SK-N-SH treated with all-trans-retinoic acid at 6 μM for 48 hours (cell line): ENCODE data around the gene CRABP2.
A peak's percentile ranks its signal among the peaks of the same experiment; 100 is the strongest.

Source experiments
- ATAC-seq: fragments of 200-7000 bp; cut with Tn5 transposase; 3 replicates; pipeline ENCODE4 v1.9.1; 2020; ENCODE audit warnings: mild to moderate bottlenecking, moderate library complexity
- ARNTL ChIP-seq: fragments of 450-650 bp; formaldehyde crosslinking; IDR thresholded peaks from 2 replicates; pipeline ENCODE4 v1.5.0; 2020; ENCODE audit warnings: low read depth, mild to moderate bottlenecking, moderate library complexity, borderline replicate concordance
- BACH2 ChIP-seq: fragments of 250-450 bp; sonication (Bioruptor Pico); IDR thresholded peaks from 2 replicates; pipeline ENCODE4 v1.9.0; 2021; ENCODE audit warnings: mild to moderate bottlenecking, borderline replicate concordance
- CSDC2 ChIP-seq: fragments of 250-450 bp; sonication (Bioruptor Pico); IDR thresholded peaks from 2 replicates; pipeline ENCODE4 v1.5.0; 2020; ENCODE audit warnings: mild to moderate bottlenecking, moderate library complexity
- ESRRG ChIP-seq: fragments of 250-450 bp; sonication (Bioruptor Pico); IDR thresholded peaks from 2 replicates; pipeline ENCODE4 v1.6.1; 2021; ENCODE audit warnings: mild to moderate bottlenecking
- GLIS3 ChIP-seq: fragments of 250-450 bp; sonication (Bioruptor Pico); IDR thresholded peaks from 2 replicates; pipeline ENCODE4 v1.5.0; 2020; ENCODE audit warnings: mild to moderate bottlenecking, moderate library complexity
- ISL1 ChIP-seq: fragments of 250-450 bp; sonication (Bioruptor Pico); IDR thresholded peaks from 2 replicates; pipeline ENCODE4 v2.1.2; 2022; ENCODE audit warnings: mild to moderate bottlenecking, moderate library complexity
- OSR1 ChIP-seq: fragments of 250-450 bp; sonication (Bioruptor Pico); IDR thresholded peaks from 2 replicates; pipeline ENCODE4 v1.8.0; 2022; ENCODE audit warnings: moderate library complexity, mild to moderate bottlenecking, inconsistent platforms
- PPARA ChIP-seq: fragments of 250-450 bp; sonication (Bioruptor Pico); IDR thresholded peaks from 2 replicates; pipeline ENCODE4 v1.5.0; 2020; ENCODE audit warnings: mild to moderate bottlenecking, borderline replicate concordance
- RARB ChIP-seq: fragments of 250-450 bp; sonication (Bioruptor Pico); IDR thresholded peaks from 2 replicates; pipeline ENCODE4 v1.8.0; 2021; ENCODE audit warnings: mild to moderate bottlenecking, moderate library complexity
- SNAI2 ChIP-seq: fragments of 250-450 bp; sonication (Bioruptor Pico); IDR thresholded peaks from 2 replicates; pipeline ENCODE4 v1.5.0; 2020; ENCODE audit warnings: mild to moderate bottlenecking, moderate library complexity
- TCF4 ChIP-seq: fragments of 250-450 bp; sonication (Bioruptor Pico); IDR thresholded peaks from 2 replicates; pipeline ENCODE4 v1.8.0; 2021; ENCODE audit warnings: mild to moderate bottlenecking, moderate library complexity, borderline replicate concordance
- TOX ChIP-seq: fragments of 250-450 bp; sonication (Bioruptor Pico); IDR thresholded peaks from 2 replicates; pipeline ENCODE4 v1.8.0; 2021; ENCODE audit warnings: mild to moderate bottlenecking, moderate library complexity, borderline replicate concordance
- ZC3H10 ChIP-seq: fragments of 250-450 bp; sonication (Bioruptor Pico); IDR thresholded peaks from 2 replicates; pipeline ENCODE4 v1.5.1; 2021; ENCODE audit warnings: mild to moderate bottlenecking, moderate library complexity
- ZFP3 ChIP-seq: fragments of 250-450 bp; sonication (Bioruptor Pico); IDR thresholded peaks from 2 replicates; pipeline ENCODE4 v1.5.0; 2020; ENCODE audit warnings: mild to moderate bottlenecking, moderate library complexity
- ZNF565 ChIP-seq: fragments of 450-650 bp; formaldehyde crosslinking; conservative IDR thresholded peaks from 2 replicates; pipeline ENCODE4 v1.5.0; 2020; ENCODE audit warnings: low read depth, mild to moderate bottlenecking, moderate library complexity
- ZNF70 ChIP-seq: fragments of 450-650 bp; formaldehyde crosslinking; IDR thresholded peaks from 2 replicates; pipeline ENCODE4 v1.5.0; 2020; ENCODE audit warnings: mild to moderate bottlenecking, moderate library complexity
- ZNF8 ChIP-seq: fragments of 450-650 bp; formaldehyde crosslinking; IDR thresholded peaks from 2 replicates; pipeline ENCODE4 v1.5.0; 2020; ENCODE audit warnings: mild to moderate bottlenecking, moderate library complexity
- TF ChIP-seq, protein P1 (sequence below): fragments of 250-450 bp; sonication (Bioruptor Pico); IDR thresholded peaks from 2 replicates; pipeline ENCODE4 v1.5.1; 2021; ENCODE audit warnings: mild to moderate bottlenecking, moderate library complexity
- TF ChIP-seq, protein P2 (sequence below): fragments of 250-450 bp; sonication (Bioruptor Pico); IDR thresholded peaks from 2 replicates; pipeline ENCODE4 v1.8.0; 2021; ENCODE audit warnings: low read depth, mild to moderate bottlenecking, moderate library complexity, borderline replicate concordance
- TF ChIP-seq, protein P3 (sequence below): fragments of 250-450 bp; sonication (Bioruptor Pico); IDR thresholded peaks from 2 replicates; pipeline ENCODE4 v1.8.0; 2020; ENCODE audit warnings: mild to moderate bottlenecking, moderate library complexity, borderline replicate concordance
- TF ChIP-seq, protein P4 (sequence below): fragments of 250-450 bp; sonication (Bioruptor Pico); IDR thresholded peaks from 2 replicates; pipeline ENCODE4 v1.5.1; 2020; ENCODE audit warnings: low read depth, mild to moderate bottlenecking, moderate library complexity

CRABP2 gene

DNA sequence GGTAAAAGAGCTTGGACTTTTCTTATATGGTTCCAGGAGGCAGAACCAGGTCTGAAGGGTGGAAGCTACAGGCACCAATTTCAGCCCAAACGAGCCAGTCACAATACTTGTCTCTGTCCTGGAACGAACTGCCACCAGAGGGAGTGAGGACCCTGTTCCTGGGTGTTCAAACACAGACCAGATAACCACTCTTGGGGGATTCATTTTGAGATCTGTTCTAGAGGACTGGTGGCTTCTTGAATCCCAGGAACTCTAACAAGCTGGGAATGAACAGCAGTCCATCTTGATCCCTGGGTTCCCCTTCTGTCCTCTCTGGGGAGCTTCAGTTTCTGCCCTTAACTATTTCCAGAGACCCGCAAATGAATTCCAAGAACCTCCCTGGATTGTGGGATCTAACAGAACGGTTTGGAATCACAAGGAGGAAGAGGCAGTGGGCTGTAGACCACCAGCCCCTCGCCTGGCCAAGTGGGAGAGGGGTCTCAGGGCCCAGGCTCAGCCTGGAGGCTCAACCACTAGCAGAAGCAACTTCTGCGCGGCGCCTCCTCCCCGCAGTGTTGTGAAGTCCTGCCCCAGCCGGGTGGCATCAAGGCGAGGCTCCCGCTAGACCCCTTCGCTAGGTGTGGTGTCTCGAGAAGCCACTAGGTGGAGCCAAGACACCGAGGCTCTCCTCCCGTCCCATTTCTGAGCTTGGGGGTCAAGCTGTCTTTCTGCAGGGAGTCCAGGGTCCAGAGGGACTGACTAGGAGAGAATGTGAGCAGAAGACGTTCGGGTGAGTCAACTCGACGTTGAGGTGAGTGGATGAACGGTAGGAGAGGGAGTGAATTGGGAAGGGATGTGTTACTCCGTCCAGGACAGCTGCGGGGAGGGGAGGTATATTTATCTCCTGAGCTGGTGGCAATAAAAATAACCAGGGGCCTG lies 16.1 kb downstream of the CRABP2 start:
- TF ChIP-seq ZFP3 (CRISPR knock-in tag) = no peak
- TF ChIP-seq ZC3H10 = no peak
- TF ChIP-seq ISL1 (CRISPR knock-in tag) = no peak
- TF ChIP-seq, all 23 proteins: peak for 0
- ATAC-seq = peak; percentile 90

DNA sequence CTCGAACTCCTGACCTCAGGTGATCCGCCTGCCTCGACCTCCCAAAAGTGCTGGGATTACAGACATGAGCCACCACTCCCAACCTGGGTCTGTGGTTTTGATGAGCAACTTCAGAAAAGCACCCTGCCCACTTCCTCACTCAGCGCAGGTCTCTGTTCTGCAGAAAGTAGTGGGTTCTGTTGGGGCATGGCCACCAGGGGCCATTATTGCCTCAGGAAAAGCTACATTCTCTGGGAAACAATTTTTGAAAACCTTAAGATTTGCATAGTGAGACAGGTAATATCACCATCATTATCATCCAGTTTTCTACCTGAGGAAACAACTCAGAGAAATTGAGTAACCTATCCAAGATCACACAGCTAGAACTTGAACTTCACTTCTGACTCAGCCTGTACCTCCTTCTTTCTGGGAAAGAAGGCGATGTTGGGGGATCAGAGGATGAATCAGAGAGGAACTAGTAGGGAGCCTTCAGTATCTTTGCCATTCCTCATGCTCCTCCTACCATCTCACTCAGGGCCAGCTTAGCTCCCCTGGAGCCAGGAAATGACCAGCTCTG lies 21.1 kb downstream of the CRABP2 start:
- no peak for ATAC-seq
- TF ChIP-seq TOX (CRISPR knock-in tag) (no peak), BACH2 (CRISPR knock-in tag) (no peak), ZFP3 (CRISPR knock-in tag) (no peak), PPARA (CRISPR knock-in tag) (no peak), GLIS3 (no peak), OSR1 (CRISPR knock-in tag) (no peak), ZNF565 (CRISPR knock-in tag) (no peak), RARB (CRISPR knock-in tag) (no peak), SNAI2 (CRISPR knock-in tag) (no peak), ARNTL (CRISPR knock-in tag) (no peak), ISL1 (CRISPR knock-in tag) (no peak), ESRRG (no peak), CSDC2 (CRISPR knock-in tag) (no peak), ZNF70 (no peak), ZC3H10 (no peak), ZNF8 (CRISPR knock-in tag) (no peak)
- TF ChIP-seq, protein P1, sequence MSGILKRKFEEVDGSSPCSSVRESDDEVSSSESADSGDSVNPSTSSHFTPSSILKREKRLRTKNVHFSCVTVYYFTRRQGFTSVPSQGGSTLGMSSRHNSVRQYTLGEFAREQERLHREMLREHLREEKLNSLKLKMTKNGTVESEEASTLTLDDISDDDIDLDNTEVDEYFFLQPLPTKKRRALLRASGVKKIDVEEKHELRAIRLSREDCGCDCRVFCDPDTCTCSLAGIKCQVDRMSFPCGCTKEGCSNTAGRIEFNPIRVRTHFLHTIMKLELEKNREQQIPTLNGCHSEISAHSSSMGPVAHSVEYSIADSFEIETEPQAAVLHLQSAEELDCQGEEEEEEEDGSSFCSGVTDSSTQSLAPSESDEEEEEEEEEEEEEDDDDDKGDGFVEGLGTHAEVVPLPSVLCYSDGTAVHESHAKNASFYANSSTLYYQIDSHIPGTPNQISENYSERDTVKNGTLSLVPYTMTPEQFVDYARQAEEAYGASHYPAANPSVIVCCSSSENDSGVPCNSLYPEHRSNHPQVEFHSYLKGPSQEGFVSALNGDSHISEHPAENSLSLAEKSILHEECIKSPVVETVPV (CRISPR knock-in tag) = no peak
- TF ChIP-seq, protein P2, sequence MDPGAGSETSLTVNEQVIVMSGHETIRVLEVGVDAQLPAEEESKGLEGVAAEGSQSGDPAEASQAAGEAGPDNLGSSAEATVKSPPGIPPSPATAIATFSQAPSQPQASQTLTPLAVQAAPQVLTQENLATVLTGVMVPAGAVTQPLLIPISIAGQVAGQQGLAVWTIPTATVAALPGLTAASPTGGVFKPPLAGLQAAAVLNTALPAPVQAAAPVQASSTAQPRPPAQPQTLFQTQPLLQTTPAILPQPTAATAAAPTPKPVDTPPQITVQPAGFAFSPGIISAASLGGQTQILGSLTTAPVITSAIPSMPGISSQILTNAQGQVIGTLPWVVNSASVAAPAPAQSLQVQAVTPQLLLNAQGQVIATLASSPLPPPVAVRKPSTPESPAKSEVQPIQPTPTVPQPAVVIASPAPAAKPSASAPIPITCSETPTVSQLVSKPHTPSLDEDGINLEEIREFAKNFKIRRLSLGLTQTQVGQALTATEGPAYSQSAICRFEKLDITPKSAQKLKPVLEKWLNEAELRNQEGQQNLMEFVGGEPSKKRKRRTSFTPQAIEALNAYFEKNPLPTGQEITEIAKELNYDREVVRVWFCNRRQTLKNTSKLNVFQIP (CRISPR knock-in tag) = no peak
- TF ChIP-seq, protein P3, sequence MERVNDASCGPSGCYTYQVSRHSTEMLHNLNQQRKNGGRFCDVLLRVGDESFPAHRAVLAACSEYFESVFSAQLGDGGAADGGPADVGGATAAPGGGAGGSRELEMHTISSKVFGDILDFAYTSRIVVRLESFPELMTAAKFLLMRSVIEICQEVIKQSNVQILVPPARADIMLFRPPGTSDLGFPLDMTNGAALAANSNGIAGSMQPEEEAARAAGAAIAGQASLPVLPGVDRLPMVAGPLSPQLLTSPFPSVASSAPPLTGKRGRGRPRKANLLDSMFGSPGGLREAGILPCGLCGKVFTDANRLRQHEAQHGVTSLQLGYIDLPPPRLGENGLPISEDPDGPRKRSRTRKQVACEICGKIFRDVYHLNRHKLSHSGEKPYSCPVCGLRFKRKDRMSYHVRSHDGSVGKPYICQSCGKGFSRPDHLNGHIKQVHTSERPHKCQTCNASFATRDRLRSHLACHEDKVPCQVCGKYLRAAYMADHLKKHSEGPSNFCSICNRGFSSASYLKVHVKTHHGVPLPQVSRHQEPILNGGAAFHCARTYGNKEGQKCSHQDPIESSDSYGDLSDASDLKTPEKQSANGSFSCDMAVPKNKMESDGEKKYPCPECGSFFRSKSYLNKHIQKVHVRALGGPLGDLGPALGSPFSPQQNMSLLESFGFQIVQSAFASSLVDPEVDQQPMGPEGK (CRISPR knock-in tag) = no peak
- TF ChIP-seq, protein P4, sequence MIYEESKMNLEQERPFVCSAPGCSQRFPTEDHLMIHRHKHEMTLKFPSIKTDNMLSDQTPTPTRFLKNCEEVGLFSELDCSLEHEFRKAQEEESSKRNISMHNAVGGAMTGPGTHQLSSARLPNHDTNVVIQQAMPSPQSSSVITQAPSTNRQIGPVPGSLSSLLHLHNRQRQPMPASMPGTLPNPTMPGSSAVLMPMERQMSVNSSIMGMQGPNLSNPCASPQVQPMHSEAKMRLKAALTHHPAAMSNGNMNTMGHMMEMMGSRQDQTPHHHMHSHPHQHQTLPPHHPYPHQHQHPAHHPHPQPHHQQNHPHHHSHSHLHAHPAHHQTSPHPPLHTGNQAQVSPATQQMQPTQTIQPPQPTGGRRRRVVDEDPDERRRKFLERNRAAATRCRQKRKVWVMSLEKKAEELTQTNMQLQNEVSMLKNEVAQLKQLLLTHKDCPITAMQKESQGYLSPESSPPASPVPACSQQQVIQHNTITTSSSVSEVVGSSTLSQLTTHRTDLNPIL = no peak

DNA sequence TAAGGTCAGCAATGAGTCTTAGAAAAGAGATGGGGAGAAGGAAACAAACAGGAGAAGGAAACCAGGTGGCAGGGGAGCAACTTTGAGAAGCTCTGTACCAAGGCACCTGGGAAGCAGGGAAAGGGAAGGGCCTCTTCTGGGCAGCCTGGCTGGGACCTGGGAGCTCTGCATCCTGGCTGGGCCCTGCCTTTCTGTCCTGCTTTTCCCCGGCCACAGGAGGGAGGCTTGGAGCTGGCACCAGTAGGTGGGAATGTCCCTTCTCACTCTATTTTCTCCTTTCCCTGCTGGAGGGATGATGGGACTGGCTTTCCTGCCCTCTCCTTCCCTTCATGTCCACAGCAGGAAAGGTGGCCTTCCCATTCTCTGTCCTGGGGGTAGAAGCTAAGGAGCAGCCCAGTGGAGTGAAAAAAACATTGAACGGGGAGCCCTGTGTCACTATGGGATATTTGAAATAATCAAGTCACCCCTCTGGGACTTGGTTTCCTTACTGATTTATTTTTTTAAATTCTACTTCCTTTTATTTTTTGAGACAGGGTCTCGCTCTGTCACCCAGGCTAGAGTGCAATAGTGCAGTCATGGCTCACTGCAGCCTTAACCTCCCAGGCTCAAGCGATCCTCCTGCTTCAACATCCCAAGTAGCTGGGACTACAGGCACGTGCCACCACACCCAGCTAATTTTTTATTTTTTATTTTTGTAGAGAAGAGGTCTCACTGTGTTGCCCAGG lies 23.1 kb downstream of the CRABP2 start:
- TF ChIP-seq, protein P4 = no peak
- no peak for TF ChIP-seq TCF4 (CRISPR knock-in tag)
- no peak for TF ChIP-seq RARB (CRISPR knock-in tag)
- TF ChIP-seq, all 23 proteins: peak for 0
- ATAC-seq = peak; percentile 25
